Pons (tissue), 1 donor: ENCODE data around the gene ZBED4.
"Not testable (repeated sequence)": the region's sequence is repeated elsewhere in the genome, so short reads cannot be mapped to it uniquely, and the experiment has no call there.

Experiments used
- DNase-seq: peaks from one replicate; pipeline ENCODE4 v3.0.0-alpha.2; 2016; ENCODE audit warnings: low spot score

The ZBED4 gene

DNA sequence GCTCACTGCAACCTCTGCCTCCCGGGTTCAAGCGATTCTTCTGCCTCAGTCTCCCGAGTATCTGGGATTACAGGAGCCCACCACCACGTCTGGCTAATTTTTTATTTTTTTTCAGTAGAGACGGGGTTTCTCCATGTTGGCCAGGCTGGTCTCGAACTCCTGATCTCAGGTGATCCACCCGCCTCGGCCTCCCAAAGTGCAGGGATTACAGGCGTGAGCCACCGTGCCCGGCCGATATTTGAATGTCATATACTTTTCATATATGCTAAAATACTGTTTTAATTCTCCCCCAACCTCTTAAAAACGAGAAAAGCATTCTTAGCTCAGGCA, 1.1 kb upstream of the ZBED4 start:
- not testable (repeated sequence) for DNase-seq

DNA sequence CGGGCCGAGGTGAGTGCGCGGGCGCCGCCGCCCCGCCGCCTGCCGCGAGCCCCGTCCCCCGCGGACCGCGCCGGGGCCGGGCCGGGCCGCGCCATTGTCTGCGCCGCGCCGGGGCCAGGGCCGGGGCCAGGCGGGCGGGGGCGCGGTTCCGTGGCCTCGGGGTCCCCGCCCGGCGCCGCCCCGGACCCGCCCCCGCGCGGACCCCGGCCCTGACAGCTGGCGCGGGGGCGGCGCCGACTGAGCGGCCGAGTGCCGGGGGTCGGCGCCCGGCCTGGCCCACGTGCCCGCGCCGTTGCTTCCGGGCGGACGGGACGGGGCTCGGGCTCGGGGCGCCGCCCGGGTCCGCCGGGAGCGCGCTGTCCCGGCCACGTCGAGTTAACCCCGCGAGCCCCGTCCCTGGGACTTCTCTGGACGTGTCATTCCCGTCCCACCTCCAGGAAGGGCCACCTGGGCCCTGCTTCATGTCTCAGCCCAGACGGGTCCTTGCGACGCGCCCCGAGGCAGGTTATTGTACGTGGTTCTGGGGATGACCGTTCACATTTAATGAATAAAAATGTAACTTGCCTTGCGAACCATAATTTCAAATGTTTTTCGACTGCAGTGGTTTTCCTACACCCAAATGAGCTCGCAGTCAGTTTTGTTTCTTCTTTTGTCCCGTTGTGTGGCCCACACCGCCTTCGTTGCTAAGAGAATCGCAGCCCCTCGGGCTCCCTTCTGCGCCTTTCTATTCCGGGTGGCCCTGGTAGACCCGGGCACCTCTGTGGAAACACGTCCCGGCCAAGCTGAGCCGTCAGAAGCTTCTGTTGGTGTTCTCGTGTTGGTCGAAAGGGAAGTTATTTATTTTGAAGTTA, 562 bp downstream of the ZBED4 start:
- DNase-seq = no peak

DNA sequence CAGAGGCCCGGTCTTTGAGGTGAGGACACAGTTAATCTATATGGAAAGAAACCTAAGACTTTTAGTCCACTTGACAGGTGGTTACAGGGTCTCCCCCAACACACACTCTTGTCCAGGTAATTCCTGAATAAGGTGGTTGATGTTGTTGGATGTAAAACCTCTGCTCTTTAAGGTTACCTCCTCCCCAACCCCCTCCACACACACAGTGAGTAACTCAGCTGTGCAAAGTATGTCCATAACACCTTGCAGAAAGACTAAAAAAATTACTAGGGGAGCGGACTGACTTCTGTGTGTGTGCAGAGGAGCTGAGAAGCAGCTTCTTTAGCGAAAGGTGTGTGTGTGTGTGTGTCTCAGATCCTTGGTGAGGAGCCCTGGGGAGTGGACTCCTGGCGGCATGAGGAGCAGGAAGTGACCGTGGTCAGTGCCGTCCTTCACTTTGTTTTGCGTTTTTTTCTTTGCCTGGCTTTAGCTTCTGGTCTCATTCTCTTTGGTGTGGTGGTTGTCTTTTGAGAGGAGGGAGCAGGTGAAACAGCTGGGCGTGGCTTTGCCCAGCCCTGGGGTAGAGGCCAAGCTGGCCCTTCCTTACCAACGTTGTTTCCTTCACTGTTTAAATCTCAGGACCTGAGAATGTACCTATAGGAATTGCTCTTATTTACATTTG, 1.7 kb downstream of the ZBED4 start:
- no peak for DNase-seq

DNA sequence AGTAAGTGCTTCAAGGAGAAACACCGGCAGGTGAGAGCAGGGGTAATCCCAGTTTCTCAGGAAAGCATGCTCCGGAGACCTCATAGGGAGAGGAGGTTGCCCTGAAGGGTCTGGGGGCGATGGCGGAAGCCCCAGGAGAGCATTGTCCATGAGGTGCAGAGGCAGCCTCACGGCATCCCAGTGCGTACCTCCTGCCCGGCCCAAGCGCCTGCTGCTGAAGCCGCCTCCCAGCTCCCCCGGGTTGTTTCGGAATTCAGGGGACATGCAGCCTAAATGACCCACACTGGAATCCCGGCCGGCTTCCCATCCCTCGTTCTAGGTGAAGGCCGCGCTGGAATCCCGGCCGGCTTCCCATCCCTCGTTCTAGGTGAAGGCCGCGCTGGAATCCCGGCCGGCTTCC, 2.7 kb downstream of the ZBED4 start:
- no peak for DNase-seq

- DNase-seq = no peak
These were observed 3.3 kb downstream of the ZBED4 start for GRCh38 chr22:49856766-49857618.

DNA sequence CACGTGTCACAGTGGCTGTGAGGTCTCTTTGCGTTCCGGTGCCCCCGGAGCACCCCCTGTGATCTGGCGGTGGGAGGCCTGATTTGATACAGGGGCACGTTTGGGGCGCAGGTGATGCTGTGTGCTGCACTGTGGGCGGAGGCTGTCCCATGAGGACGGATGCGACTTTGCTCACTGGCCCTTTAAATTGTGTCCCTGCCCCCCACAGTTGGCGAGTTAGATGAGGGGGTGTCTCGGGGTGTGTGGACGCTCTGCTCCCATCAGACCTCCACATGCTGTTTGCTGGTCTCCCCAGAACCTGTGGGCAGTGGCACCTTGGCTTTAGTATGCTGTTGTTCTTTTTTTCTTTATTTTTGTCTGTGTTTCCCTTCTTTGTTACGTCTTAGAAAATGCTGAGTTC, 5.2 kb downstream of the ZBED4 start:
- no peak for DNase-seq

DNA sequence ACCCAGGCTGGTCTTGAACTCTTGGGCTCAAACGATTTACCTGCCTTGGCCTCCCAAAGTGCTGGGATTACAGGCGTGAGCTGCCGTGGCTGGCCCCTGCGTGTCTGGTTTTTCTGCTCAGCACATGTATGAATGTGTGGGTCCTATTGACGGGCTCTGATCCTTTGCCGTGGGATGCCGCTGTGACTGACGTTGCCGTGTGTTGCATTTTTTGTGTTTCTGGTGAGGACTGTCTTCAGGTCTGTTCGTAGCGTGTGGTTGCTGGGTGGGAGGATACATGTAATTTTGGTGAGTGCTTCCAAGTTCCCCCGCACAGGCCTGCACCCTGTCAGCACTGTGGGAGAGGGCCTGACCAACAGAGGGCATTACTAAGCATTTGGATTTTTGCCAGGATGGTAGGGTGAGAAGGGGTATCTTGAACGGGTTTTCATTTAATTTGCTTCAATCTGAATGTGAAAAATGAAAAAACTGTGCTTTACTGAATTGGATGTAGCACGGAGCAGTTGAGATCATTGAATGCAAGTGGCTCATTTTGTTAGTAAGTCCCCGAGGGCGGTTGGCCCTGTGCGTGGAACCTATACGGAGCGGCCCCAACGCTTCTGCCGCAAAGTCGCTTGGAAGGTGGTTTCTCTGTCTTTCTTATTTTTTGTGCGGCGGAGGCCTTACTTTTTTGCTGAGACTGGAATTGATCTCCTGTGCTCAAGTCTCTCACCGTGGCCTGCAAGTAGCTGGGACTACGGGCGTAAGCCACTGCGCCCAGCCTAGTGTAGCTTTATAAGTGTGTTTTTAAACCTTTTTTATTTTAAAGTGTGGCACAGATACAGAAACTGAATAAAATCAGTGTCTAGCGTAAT, 8.2 kb downstream of the ZBED4 start:
- DNase-seq = no peak

GRCh38 chr22:49862496-49862776, 8.8 kb downstream of the ZBED4 start:
- DNase-seq = no peak

DNA sequence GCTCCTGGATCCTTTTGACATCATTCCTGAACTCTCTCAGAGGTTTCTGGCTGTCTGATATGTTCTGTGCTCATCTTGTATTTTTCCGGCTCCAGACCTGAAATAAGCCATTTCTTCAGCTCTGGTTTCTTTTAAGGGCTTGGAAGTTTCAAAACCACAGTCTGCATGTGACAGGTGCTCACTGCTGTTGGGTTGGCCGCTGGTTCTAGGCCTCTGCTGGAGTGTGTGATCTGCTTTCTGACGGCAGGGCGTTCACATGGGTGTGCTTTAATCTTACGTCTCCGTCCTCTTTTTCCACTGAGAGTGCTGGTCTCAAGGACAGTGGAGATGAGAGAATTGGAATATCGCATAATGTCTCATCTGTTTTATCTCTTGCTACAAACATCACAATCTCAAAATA, 10.3 kb downstream of the ZBED4 start:
- DNase-seq = no peak

DNA sequence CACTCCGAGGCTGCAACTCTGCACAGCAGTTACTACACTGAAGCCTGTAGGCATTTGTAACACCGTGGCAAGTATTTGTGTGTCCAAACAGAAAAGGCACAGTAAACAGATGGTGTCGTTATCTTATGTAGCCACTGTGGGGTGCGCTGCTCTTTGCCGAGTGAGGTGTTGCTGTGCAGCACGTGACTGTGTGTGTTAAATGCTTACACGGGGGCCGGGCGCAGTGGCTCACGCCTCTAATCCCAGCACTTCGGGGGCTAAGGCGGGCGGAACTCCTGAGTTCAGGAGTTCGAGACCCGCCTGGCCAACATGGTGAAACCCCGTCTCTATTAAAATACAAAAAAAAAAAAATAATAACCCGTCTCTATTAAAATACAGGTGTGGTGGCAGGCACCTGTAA, 11.5 kb downstream of the ZBED4 start:
- no peak for DNase-seq

GRCh38 chr22:49866134-49866533, 12.5 kb downstream of the ZBED4 start:
- DNase-seq = no peak

- no peak for DNase-seq
These were observed 13.0 kb downstream of the ZBED4 start for GRCh38 chr22:49866646-49867045.

DNA sequence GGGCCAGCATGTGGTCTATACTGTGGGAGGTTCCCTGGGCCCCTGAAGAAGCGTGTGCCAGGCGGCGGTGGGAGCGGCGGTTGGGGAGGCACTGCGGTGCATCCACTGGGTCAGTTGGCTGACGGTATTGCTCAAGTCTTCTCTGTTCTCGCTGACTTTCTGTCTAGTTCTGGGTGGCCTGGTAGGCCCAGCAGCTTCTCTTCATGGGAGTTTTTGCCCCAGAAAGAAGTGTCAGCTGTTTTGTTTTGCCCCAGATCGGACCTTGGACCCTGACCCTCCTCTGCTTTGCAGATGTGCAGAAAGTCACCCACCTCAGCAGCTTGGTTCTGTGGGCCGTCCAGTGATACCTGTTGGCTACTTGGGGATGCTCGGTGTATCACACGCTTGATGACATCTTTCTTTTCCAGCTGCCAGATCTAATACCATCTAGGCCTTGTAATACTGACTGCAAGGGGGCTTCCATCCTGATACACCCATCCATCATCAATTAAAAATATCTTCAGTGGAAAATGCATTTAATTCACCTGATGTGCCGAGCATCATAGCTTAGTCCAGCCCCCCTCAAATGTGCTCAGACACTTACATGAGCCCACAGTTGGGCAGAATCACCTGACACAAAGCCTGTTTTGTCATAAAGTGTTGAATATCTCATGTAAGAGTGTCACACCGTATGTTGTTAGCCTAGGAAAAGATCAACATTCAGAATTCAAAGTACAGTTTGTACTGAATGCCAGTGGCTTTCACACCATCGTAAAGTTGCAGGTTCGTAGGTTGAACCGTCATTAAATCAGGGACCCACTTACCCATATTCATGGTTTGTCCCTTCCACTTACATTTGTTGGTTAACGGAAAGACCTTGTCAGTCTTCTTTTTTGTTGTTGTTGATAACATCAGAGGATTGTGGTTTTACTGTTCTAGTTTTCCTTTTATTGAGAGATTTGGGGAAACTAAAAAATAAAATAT, 13.9 kb downstream of the ZBED4 start:
- DNase-seq = no peak

DNA sequence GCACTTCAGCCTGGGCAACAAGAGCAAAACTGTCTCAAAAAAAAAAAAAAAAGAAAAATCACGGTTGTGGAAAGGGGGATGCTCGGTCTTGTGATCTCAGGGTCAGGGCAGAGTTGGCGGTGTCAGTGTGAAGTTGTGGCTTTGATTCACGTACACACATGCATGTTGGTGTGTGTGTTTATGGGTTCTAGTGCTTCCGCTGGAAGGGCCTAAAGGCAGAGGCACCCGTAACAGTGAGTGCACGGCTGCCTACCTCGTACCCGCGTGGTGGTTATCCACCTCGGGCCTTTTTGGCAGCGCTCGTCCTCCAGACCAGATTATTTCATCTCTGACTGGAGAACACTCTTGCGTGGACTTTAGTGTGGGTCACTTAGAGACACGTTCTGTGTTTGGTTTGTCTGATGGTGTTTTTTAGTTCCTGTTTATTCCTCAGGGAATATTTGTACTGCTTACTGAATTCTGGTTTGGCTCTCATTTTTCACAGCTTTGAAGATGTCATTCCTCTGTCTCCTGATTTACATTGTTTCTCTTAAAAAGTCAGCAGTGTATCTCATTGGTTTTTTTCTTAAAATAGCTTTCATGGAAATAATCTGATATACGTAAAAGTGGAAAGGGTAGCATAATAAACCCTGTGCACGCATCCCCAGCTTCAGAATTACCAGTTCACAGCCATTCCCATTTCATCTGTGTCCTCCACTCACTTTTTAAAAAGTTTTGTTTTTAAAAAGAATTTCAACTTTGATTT, 15.6 kb downstream of the ZBED4 start:
- no peak for DNase-seq

DNA sequence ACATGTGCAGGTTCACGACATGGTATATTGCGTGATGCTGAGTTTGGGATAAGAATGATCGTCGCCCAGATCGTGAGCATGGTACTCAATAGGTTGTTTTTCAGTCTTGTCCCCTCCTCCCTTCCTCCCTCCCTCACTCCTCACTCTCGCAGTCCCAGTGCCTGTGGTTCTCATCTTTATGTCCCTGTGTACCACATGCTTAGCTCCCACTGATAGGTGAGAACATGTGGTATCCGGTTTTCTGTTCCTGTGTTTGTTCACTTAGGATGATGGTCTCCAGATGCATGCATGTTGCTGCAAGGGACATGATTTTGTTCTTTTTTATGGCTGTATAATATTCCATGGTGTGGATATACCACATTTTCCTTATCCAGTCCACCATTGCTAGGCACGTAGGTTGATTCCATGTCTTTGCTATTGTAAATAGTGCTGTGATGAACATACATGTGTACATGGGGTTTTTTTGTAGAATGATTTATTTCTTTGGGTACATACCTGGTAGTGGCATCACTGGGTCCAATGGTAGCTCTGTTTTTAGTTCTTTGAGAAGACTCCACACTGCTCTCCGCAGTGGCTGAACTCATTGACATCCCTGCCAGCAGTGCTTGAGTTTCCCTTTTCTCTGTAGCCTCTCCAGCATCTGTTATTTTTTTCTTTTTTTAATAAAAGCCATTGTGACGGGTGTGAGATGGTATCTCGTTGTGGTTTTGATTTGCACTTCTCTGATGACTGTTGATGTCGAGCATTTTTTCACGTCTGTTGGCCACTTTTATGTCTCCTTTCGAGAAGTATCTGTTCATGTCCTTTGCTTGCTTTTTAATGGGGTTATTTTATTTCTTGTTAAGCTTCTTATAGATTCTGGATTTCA, 16.4 kb downstream of the ZBED4 start:
- no peak for DNase-seq

DNA sequence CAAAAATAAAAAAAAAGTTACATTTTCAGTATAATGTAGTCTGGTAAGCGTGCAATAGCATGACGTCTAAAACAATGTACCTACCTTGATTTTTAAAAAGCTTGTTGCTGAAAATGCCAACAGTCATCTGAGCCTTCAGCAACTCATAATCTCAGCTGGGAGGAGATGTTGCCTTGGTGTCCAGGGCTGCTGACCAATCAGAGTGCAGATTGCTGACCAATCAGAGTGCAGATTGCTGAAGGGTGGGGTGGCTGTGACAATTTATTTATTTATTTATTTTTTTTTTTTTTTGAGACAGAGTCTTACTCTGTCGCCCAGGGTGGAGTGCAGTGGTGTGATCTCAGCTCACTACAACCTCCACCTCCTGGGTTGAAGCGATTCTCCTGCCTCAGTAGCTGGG, 17.8 kb downstream of the ZBED4 start:
- DNase-seq = no peak

DNA sequence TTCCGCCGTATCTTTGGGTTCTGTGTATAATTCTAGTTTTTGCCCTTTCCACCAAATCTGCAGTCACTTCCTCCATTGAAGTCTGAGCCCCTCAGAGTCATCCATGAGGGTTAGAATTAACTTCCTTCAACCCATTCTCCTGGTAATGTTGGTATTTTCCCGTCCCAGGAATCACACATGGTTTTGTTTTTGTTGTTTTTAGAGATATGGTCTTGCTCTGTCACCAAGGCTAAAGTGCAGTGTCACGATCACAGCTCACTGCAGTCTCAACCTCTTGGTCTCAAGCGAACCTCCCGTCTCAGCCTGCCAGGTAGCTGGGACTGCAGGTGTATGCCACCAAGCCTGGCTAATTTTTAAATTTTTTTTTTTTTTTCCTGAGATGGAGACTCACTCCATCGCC, 18.7 kb downstream of the ZBED4 start:
- no peak for DNase-seq

GRCh38 chr22:49873228-49873940, 19.7 kb downstream of the ZBED4 start:
- no peak for DNase-seq

- no peak for DNase-seq
These were observed 24.0 kb downstream of the ZBED4 start for GRCh38 chr22:49877642-49878041.
